Stimulated activated CD8-positive, alpha-beta memory T cell treated with anti-CD3 and anti-CD28 coated beads, Interleukin-7, amount 100 ng/mL, for 24 hours (primary cell): Measurements from ENCODE around the gene FHIT.

Experiments used
- DNase-seq: peaks from one replicate; pipeline ENCODE4 v3.0.0-alpha.2; 2020; ENCODE audit warnings: low read depth

FHIT gene

DNA sequence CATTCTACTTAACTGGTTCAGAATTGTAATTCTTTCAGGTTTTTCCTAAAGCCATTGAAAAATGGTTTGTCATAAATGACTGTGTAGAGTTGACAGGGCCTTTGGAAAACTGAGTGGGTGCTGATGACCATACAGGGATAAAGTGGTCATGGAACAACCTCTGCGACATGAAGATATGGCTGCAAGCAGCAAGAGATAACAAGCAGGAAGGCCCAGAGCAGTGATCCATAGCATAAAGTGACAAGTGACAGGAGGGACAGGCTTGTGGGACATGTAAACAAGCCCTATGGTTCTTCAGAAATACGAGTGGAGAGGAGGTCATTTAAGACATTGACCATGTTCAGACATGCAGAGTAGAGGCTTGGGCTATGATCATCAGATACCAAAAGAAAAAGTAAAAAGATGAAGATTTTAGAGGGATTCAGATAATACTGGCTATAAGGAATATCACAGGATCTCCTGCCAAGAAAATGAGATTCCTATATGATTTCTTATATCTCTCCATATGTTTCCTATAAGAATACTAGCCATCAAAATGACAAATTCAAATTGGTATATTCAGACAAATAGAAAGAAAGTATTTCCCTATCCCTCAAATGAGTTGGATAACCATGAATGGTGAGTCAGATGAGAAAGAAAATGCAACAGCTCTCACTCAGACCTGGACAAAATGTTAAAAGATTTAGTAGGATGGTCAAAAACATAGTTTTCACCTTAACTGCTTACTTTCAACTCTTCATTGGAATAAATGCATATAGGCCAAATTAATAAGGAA lies 1373.8 kb downstream of the FHIT start:
- DNase-seq: no peak

GRCh38 chr3:59876533-59877062 lies 1374.7 kb downstream of the FHIT start:
- no peak for DNase-seq

DNA sequence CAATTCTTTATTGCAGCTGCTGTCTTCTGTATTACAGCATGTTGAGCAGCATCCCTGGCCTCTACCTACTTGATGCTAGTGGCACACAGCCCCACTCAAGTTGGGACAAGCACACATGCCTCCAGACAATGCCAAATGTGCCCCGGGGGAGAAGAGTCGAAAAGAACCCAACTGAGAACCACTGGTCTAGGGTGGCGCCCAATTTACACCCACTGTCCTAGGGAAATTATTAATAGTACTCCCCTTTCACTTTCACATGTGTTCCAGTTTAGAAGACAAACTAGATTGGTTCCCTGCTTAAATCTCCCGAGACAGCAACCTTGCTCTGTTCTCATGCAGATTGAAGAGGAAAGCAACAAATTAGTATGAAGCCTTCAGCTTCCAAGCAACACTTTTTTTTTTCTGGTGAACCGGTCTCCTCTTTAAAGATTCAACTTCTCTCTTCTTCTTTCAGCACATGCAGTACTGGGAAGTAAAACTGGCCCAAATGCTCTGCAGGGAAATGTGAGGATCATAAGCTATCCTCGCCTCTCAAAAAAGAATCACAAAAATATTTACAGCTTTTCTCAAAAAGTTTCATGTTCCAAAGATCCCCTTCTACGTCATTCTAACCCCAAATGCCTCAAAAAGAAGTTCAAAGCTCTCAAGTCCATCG lies 1377.5 kb downstream of the FHIT start:
- no peak for DNase-seq

- DNase-seq: no peak
These were observed 1379.1 kb downstream of the FHIT start for GRCh38 chr3:59872128-59872527.

GRCh38 chr3:59867185-59868002 lies 1383.9 kb downstream of the FHIT start:
- no peak for DNase-seq

DNA sequence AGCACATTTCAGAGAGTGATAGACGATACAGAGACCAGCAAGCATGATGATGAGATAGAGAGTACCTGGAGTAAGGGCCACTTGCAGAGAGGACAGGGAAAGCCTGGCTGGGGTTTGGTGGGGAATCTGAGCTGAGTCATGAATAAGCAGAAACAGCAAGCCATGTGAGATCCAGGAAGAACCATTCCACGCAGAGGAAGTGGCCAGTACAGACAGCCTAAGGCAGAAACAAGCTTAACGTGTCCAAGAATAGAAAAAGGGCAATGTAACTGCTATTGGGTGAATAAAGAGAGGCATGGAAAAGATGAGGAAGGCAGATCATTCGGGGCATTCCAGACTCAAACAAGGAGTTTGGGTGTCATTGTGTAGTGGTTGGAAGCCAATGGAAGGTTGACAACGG lies 1385.2 kb downstream of the FHIT start:
- no peak for DNase-seq

GRCh38 chr3:59865351-59865750 lies 1385.9 kb downstream of the FHIT start:
- DNase-seq: no peak

DNA sequence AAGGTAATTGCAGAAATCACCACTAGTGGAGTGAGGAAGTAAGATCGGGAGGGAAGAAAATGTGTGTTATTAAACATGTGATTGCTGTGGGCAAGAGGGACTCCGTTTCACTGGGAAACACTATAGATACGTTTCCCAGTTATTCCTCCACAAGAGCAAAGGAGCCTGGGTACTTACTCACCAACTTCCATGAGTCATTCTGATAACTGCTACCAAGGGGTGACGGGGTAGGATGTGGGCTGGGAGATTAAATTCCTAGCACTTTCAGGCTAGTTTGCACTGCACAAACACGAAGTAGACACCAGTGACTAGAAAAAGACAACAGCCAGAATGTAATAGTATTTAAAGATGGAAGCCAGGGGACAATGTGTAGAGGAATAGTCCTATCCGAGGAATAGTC lies 1388.6 kb downstream of the FHIT start:
- no peak for DNase-seq

- peak; percentile 60 for DNase-seq
These were observed 1393.5 kb downstream of the FHIT start for GRCh38 chr3:59857589-59858346.

GRCh38 chr3:59856934-59857460 lies 1394.3 kb downstream of the FHIT start:
- DNase-seq: no peak

- DNase-seq: no peak
These were observed 1397.1 kb downstream of the FHIT start for GRCh38 chr3:59854061-59854709.

GRCh38 chr3:59850417-59850816 lies 1400.8 kb downstream of the FHIT start:
- no peak for DNase-seq

DNA sequence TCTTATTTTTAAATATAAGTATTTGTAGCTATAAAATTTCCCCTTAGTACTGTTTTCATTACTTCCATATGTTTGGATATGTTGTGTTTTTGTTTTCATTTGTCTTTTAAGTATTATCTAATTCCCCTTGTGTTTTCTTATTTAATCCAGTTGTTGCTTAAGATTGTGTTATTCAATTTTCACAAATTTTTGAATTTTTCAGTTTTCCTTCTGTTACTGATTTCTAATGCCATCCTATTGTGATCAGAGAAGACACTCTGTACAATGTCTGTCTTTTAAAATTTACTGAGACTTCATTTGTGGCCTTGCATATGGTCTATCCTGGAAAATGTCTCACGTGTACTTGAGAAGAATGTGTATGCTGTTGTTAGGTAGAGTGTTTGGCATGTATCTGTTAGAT lies 1405.9 kb downstream of the FHIT start:
- DNase-seq: no peak

DNA sequence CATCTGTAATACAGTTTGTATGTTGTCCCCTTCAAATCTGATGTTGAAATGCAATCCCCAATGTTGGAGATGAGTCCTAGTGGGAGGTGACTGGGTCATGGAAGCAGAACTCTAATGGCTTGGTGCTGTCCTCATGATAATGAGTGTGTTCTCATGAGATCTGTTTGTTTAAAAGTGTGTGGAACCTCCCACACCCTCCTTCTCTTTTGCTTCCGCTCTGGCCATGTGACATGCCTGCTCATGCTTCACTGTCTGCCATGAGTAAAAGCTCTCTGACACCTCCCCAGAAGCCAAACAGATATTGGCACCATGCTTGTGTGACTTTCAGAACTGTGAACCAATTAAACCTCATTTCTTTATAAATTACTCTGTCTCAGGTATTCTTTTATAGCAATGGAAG lies 1407.4 kb downstream of the FHIT start:
- DNase-seq: no peak

DNA sequence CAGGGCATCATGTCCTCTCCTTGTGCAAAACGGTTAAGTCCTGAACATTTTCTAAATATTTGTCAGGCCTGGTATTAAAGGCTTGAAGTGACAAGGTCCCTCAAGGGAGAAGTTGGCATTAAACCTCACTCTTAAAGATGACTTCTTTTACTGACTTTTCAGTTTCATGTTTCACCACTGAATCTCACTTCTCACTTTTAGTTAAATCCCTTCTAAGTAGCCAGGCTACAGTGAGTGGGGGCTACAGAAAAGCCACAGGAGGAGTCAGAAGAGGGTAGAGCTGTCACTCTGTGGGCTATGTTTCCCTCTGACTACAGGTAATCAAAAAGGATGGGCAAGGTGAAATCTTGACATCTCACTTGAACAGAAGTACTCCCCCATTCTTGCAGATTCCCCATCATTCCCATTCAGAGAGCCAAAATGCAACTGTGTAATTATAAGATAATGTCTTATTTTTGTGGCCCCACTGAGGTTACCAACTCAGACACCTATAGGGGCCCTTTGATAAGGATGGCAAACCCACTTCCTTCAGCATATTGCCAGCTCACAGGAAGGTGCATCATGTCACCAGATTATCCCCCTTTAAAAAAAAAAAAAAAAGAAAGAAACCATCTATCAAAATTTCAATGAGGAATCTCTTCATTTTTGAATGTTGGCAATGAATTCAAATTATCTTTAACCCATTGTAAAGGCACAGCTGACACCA lies 1411.3 kb downstream of the FHIT start:
- DNase-seq: no peak

DNA sequence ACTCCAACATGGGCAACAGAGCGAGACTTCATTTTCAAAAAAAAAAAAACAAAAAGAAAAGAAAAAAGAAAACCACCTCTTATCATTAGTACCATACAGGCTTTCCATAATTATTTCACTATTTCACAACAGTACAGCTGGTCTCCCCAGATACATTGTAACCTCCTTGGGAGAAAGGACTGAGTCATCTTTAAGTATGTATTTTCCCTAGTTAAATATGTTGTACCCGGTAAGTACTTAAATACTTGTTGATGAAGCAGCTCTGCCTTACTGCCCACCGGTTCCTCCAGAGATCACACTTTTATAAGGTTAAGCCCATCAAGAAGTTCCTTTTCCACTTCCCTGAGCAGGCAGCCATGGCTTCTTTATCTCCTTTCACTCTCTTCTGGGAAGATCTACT lies 1412.0 kb downstream of the FHIT start:
- DNase-seq: no peak

DNA sequence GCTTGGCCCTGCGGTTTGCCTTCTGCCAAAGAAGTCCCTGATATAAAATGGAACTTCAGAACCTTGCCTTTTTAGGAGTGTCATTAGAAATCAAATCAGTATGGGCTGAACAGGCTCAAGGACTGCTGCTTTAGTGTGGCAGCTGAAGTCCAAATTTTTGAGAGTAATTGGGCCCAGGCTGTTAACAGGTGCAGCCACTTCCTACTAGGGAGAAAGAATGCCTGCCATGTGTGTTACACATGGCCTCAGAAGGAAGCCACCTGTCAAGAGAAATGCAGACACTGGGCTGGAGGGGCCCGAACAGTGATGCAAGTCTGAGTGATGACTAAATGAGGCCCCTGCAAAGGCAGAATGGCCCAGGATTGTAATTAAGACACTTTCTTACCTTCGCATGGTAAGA lies 1414.7 kb downstream of the FHIT start:
- DNase-seq: no peak

DNA sequence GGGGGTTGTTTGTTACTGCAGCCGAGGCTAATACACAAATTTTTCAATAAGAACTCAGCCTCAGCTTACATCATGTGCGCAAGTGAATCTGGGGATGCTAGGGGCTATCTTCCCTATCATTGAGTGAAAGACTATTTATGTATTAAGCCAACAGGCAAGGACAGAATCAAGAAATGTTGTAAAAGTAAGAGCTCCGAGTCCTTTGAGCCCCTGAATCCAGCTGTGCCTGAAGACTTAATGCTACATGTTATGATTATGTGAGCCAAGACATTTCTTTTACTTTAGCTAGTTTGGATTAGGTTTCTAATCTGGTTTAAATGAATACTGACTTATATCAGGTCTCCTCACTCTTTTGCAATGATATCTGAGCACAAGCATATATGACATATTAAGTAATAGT lies 1418.5 kb downstream of the FHIT start:
- no peak for DNase-seq

DNA sequence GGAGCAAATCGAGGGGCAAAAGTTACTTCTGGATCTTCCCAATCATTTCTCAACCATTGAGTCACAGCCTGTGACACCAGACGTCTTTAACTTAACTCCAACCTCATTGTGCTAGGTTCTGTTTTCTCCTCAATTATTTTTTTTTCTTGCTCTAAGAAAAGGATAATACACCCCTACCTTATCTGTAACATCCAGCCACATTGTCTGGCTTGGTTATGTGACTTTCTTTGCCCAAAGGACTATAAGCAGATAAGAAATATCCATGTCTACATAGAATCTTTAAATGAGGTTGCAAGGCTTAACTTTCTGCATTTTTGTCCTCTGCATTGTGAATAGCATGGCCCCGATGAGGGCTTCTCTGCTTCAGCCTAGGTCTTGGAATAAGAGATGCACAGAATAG lies 1419.0 kb downstream of the FHIT start:
- DNase-seq: no peak

DNA sequence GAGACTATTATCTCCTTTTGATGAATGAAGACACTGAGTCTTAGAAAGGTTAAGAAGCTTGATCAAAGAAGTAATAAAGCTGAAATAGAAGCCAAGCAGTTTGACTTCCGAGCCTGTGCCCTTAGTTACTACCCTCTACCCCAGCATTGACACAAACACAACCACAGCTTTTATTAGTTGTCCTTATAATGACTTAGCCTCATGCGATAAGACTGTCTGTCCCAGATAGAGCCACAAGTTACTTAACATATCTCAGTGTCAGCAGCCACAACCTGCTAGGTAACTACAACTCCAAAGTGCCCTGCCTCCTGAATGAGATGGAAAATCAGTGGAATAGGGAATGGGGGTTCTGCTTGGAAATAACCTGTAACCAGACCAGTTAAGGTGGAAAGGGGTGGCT lies 1419.9 kb downstream of the FHIT start:
- no peak for DNase-seq

GRCh38 chr3:59829527-59829926 lies 1421.7 kb downstream of the FHIT start:
- DNase-seq: no peak
